Hepatic stellate cell (primary cell): ENCODE results near the gene CSK.
A peak's percentile ranks its signal among the peaks of the same experiment; 100 is the strongest.

ENCODE experiments used
- DNase-seq: peaks from one replicate; pipeline ENCODE4 v3.0.0; 2011; ENCODE audit warnings: low spot score

The CSK gene

DNA sequence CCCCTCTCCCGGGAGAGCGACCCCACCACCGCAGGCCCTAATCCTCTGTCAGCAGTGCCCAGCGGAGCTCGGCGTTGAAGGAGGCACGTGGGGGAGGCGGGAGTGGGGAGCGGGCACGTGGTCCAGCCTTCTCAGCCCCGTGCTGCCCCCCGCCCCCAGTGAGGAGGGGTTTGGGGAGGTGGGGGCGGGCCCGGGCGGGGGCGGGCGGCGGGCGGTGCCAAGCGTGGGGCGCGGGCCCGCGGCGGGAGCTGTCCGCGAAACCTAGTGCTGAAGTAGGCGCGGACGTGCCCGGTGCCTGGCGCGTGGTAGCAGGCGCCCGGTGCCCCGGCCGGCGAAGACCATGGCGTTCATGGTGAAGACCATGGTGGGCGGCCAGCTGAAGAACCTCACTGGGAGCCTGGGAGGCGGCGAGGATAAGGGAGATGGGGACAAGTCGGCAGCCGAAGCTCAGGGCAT is 44.5 kb downstream of the CSK start, which contains the start of gene CPLX3:
Gene CPLX3, plus strand, starts transcription at position 264 of the 456 bp plus-strand sequence. Its CDS starts 77 bp downstream, at position 341.
- DNase-seq, result peak; percentile 45

DNA sequence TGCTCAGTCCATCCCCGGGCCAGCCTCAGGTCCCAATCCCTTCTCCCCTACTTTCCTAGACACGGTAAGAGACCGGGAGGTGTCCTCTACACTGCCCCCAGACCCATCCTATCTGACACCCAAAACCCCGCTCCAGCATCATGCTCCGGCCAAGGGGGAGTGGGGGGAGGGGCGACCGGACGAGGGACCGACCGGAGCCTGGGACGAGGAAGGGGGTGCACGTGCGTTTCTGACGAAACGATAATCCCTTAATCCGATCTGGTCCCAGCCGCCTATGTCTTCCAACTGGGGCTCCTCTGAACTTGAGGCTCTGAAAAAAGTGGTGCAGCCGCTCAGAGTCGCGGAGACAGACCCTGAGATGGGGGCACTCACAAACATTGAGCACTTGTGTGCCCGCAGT is 45.0 kb downstream of the CSK start:
- no peak for DNase-seq

DNA sequence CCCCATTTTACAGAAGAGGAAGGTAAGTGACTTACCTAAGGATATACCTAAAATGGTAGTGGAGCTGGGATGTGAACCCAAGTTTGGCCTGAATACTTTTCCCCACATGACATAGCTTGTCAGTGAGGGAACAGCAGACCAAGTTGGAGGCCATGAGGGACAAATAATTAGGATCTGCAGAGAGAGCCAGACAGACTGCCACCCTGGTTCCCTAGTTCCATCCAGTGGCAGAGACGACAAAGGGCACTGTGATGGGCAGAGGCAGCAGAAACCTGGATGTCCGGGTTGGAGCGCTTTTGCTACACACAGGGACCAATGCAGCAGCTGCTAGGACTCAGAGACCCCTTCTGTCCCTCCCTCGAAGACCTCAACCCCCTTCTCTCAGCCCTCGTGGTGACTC is 45.7 kb downstream of the CSK start:
- no peak for DNase-seq

DNA sequence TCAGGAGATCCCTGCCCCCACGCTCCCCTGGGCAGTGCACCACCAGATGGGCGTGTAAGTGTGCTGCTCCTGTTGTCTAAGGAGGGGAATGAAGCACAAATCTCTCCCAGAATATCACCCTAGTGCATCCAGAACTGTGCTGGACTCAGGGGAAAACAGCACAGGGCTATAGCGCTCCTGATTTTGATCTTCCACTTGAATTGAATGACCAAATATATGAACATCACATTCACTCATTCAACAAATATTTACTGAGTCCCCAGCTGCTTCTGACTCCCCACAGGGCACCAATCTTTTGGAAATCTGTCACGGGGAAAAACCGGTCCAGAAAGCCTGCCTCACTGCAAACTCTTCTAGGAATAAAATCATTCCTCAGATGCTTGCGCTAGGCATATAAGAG is 47.0 kb downstream of the CSK start:
- no peak for DNase-seq

DNA sequence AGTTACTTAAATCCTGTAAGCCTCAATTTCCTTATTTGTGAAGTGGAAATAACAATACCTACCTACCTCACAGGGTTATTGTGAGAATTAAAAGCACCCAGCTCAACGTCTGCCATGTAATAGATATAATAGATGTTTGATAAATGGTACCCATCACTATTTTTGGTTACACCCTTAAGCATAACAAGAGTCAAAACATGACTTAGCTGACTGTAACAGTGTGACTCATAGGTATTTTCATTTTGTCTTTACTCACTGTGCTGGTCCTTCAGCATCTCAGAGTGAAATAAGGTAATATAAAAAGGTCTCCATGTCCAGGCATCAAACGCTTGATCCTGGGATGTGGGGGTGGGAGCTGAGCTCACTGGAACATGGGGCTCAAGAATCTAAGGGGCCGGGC is 47.6 kb downstream of the CSK start:
- DNase-seq, result peak; percentile 76

DNA sequence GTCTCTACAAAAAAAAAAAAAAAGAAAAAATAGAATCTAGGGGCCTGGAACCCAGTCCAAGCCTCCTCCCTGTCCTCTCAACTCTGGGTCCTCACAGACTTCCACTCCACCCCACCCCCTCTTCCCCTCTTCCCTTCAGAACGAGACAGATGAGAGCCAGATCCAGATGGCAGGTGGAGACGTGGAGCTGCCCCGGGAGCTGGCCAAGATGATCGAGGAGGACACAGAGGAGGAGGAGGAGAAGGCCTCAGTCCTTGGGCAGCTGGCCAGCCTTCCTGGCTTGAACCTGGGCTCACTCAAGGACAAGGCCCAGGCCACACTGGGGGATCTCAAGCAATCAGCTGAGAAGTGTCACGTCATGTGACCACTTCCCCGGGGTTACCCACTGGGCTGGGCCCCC is 48.1 kb downstream of the CSK start:
- no peak for DNase-seq

DNA sequence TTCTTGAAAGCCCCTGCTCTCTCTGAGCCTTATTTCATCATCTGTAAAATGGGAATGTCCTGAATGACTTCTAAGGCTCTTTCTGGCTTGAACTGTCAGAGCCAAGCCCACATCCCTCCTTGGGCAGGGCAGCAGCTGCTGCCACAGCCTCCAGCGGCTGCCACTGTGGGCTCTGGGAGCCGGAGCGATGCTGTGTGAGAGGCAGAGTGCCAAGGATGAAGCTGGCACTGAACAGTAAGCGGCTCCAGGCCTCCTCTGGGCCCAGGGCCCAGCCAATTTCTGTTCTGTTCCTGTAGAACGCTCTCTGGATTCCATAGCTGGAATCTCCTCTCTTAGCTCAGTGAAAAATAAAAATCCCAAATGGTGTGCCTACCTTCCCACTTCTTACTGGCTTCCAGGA is 49.0 kb downstream of the CSK start:
- DNase-seq, result no peak

DNA sequence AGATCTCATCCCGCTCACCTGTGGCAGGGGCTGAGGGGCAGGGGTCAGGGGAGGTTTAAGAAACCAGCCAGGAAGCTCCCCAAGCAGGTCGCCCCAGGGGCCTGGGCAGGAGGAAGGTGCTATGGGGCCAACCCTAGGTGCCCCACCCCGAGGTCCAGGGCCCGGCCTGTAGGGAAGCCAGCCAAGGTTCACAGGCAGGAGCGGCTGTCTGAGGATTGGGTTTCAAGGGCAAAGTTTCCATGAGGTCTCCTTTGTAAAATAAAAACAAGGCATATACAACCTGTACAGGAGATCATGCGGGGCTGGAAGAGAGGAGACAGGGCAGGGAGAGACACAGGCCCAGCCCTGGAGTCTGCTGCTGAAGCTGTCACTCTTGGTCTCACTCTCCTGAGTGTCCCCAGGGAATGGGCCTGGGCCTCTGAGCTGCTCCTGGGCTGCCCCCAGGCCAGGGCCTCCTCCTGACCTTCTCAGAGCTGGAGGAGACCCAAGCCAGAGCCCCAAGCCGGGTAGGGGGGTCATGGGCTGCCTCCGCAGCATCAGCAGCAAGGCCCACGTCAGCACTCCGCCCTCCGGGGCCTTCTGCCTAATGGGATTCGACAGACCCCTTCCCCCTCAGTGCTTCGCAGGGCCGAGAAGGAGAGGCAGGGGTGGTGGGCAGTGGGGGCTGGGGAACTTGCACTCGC is 50.1 kb downstream of the CSK start:
- DNase-seq, result no peak

DNA sequence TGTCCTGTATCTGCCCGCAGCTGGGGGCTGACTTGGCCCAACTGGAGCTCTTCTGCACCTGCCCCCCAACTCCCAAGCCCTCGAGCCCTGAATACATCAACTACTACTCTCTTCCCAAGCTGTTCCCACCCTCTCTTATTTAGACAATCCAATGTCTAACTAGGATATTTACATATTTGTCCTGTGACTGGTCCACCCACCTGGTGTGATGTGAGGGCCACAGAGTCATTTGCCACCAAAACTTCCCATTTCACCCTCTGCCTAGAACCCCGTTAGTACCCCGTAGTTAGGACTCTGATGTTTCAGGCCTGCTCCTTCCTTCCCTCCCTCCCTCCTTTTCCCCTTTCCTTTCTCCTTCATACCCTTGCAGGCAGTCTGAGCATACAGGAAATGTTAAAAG is 50.9 kb downstream of the CSK start:
- DNase-seq, result no peak

DNA sequence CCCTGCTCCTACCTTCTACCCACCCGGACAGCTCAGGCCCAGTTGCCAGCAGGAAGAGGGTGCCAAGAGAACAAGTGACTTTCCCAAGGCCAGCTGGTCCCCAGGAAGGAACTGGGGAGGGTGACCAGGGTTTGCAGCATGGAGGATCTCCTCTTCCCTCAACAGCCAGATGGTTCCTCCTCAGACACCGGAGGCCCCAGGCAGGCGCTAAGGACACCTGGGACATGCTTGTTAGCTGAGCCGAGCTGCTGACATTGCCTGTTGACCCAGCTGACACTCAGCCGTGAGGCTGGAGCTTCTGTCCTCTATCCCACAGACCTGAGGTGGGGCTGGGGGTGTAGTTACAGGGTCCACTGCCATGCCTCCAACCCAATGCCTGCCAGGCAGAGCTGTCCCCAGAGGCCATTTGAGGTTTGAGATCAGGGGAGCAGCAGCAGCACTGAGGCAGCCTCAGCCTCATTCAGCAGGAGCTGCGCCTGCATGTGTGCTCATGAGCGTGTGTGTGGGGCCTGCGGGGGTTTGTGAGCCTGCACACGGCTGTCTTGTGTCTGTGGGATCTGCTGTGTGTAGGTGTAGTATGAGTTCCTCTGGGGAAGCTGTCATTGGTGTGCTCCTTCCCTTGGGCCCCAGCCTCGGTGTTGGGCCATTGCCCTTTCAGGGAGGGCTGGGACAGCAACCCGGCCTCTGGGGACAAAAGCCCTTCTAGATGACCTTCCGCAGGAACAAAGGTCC is 51.7 kb downstream of the CSK start:
- no peak for DNase-seq

DNA sequence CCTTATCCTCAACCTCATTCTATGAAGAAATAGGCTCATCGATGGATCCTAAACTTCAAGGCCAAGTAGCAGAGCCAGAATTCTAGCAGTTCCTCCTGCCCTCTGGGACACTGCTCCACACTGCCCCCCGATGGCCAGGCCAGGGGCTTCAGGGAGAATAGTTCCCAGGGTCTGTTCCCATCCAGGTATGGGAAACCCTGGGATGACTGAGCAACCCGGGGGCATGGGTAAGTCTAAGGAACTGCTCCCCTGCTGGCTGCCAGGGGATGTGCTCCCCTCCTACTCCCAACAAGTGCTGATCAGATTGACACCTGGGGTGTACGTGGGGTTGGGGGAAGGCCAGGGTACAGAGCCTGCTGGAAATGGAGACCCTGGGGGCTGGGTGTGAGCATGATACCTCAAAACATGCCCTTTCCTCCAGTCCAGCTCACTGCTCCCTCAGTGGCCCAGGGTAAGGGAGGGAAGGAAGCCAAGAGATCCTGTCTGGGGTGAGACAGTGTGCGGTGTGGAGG is 53.5 kb downstream of the CSK start:
- DNase-seq, result peak; percentile 86

DNA sequence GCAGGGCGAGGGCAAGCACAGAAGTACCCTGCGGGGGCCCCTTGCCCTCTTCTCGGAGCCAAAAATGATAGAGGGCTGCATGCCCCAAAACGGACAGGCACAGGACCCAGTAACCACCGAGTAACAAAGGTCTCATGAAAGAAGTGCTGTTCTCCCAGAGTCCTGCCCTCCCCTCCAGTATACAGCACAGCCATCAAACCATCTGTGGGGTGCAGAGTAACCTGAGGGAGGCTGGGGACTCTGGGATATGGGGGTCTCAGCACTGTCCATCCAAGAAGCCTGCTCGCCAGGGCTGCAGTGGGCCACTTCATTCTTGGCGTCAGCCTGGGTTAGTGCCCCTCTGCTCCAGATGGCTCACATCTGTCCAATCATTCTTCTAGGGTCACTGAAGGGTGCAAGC is 55.0 kb downstream of the CSK start:
- DNase-seq, result peak; percentile 4

DNA sequence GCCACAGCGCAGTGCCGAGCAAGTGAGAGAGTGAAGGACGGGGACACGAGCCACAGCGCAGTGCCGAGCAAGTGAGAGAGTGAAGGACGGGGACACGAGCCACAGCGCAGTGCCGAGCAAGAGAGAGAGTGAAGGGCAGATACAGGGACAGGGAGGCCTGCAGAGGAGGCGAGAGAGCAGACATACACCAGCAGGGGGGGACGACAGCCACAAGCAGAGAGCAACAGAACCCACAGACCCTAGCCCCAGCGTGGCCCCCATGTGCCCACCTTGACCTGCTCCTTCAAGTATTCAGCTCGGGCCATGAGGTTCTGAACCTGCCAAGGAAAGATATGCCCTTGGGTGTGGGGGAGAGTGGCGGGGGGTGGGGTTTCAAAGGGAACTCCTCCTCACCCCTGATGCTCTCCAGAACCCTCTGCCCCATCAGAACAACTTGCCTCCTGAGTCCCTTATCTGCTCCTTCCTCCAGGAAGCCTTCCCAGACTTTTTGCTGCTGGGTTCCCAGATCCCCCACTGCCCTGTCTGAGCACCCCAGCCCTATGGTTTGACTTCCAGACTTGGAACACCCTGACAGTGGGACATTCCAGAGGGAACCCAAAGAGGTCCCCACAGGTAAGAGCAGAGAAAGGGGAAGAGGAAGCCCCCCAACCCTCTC is 55.7 kb downstream of the CSK start:
- DNase-seq, result peak; percentile 5

DNA sequence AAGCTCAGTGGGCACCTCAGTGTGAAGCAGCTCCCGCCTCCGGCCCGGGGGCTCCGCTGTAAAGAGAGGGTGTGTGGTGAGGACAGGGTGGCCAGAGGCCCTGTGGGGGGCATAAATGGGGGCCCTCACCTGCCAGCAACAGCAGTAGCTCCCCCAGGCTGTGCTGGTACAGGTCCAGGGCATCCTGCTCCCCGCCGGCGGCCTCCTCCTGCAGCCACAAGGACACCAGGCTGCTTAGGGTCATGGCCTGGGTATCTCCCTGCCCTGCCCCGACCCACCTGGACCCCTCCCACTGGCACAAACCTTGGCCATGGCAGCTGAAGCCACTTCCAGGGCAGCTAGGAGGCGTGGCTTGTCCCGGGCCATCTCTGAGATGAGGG is 56.2 kb downstream of the CSK start:
- DNase-seq, result no peak

DNA sequence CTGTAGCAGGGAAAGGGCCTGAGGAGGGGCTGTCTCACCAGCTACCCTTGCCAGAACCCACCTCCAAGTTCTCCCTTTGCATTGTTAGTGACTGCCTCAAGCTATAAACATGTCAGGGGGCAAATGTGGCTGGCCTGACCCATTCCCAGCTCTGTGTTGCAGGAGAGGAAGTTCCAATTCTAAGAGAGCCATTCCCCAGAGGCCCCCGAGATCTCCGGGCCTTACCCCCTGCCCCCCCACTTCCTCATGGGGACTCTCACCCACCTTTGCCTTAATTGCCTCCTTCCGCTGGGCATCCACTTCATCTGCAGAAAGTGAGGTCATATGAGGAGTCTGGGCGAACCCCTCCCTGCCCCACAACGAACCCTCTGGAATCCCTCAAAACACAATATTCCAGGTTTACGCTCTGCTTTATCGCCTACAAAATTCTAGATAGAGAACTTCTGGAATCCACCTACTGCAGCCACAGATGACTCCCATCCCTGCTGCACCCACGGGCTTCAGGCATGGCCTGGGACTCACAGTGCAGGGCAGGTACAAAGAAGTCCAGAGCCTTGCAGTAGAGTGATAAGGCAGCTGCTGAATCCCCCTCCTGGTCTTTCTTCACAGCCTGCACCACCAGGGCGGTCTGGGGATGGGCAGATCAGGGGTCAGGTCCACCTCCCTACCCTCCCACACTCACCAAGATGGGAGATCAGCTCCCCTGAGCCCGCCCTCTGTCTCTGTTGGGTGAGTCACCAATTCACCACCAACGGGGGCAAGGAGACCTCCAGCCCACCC is 57.1 kb downstream of the CSK start:
- no peak for DNase-seq

DNA sequence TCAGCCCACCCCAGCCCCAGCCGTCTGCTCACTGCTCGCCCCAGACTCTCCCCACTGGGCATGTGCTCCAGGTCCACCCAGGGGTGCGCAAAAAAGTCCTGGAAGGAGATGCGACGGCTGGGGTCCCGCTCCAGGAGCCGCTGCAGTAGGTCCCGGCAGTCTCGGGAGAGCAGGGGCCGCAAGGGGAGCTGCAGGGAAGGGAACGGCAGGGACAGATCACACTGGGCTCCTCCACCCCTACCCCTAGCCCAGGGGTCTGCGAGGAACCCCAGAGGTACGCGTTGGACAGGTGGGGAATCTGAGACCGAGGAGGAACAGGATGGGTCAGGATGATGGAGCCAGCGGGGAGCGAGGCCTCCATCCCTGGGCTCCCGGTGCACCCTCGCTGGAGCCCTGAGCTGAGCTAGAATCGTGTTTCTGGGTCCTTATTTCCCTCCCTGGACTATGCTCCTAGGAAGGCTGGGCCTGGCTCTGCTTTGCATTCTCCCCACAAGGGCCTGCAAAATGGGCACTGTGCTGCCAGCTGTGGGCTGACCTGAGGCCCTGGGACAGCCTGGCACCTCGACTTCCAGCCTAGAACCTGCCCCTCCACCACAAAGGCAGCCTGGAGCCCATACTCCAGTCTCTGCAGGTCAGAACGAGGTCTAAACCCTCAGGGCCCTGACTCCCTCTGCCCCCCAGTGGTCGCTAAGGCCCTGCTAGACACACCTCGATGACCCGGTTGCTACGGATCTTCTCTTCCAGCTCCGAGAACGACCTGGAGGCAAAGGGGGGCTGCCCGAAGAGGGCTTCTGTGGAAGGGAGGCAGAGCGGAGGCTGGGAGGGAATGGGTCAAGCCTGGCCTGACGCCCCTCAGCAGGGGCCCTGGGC is 57.9 kb downstream of the CSK start:
- peak; percentile 9 for DNase-seq

DNA sequence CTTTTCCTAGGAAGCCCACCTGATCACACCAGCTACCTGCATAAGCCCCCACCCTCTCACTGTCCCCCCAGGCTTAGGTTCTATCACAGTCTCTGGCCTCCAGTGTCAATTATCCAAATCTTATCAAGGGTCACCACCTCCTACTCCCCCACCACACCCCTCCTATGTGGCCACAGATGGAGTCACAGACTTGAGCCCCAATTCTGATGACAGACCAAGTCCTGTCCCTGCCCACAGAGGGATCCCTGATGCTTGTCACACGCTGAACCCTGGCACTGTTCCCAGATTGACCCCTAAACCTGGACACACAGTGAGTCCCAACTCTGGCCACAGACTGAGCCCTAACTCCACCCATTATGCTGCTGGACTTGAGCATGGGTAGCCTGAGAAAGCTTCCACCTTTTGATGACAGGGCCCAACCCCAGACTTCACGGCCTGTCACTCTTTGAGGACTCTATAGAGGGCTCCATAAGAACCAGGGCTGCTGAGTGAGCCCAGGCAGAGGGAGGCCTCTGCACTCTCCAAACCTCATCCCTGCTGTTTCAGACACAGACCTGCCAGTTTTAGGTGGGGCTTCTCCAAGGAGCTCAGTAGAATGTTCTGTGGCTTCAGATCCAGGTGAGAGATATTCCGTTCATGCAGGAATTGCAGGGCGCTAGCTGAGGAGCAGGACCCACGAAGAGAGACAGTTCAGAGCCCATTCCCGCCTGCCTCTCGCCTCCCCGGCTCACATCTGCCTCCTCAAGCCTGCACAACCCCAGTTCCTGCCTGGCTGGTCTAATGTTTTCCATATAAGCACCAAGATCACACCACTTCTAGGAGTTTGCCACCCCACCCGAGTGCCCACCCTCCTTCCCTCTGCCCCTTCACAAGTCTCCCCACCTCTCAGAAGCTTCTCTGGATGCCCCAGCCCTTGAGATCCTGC is 59.2 kb downstream of the CSK start:
- DNase-seq, result peak; percentile 4

DNA sequence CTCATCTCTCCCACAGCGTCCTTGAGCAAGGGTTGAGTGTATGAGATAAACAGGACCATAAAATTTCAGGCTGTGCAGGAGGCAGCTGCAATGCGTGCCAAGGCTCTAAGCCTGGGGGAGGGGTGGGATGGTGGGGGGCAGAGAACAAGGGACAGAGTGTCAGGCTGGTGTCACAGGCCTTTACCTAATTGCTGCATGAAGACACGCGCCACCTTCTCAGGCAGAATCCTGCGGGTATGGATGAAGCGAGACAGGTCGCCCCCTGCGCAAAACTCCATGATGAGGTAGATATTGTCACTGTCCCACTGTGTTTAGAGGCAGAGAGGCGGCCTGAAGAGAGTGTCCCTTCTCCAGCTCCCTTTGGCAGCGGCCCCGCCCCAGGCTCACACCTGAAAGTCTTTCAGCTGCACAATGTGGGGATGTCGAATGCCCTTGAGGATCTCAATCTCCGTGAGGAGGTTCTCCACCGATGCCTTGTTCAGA is 60.1 kb downstream of the CSK start:
- DNase-seq, result no peak

DNA sequence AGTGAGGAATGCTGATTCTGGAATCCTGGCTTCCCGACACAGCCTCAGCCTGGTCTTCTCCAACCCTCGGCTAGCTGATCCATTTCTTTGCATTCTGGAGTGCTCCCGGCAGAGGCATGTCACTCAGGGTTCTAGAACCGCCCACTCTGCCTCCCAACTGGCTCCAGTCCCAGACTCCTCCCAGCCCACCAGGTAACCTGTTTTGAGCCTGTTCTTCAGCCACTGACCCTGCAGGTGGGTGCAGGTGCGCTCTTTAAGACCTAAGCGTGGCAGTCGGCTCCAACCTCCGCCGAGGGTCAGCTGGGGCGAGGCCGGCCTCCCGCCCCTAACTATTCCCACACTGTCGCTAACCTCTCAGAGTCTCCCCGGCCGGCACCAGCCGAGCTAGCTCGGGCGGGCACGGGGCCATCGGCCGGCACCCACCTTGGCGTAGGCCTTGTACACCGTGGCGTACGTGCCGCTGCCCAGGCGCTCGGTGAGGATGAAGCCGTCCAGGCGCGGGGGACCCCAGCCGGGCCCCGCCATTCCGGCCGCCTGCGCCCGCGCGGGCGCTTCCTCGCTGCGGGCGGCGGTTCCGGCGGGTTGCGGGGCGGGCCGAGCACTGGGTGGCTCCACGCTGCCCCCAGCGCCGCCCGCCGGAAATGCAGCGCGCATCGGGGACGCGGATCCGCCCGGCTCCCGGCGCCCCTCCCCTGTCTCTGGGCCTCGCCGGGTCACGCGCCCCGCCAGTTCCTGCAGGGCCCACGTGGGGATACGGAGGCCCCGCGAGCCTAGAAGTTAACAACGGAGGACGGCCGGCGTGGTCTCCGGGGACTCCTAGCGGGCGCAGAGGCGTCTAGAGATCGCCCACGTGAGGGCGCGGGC is 60.9 kb downstream of the CSK start, which contains the start of gene ULK3:
Gene ULK3, minus strand, starts transcription at position 576 of the 864 bp plus-strand sequence. Its CDS starts 51 bp downstream, at position 525.
- peak; percentile 97 for DNase-seq
